Thoracic aorta (tissue), 2 donors: ENCODE data around the gene MALL. TPM values are rescaled to one million over a fixed set of nuclear protein-coding genes. Genes with fewer than 3 reads are reported as not detected.
A peak's percentile ranks its signal among the peaks of the same experiment; 100 is the strongest.
"Not testable (repeated sequence)": the region's sequence is repeated elsewhere in the genome, so short reads cannot be mapped to it uniquely, and the experiment has no call there.

ENCODE experiments used
- ATAC-seq: fragments of 150-250 bp; one replicate; pipeline ENCODE4 v1.8.0; 2017; ENCODE audit warnings: low read depth; ENCODE audit not compliant: insufficient number of reproducible peaks, low FRiP score
- DNase-seq: peaks from one replicate; pipeline ENCODE4 v3.0.0-alpha.2; 2020; ENCODE audit warnings: low spot score
- H3K27ac ChIP-seq, 2 donors: fragments of 200-600 bp; sonication (generic); 1 replicate in 1 of 2; 2 replicates in 1 of 2; pipeline ENCODE4 v1.5.1; 2016; ENCODE audit warnings: mild to moderate bottlenecking in 2 of 2, moderate library complexity in 2 of 2
- H3K27me3 ChIP-seq: fragments of 200-600 bp; sonication (generic); replicated peaks from 2 replicates; pipeline ENCODE4 v1.6.0; 2016; ENCODE audit warnings: mild to moderate bottlenecking; ENCODE audit not compliant: insufficient read depth
- H3K36me3 ChIP-seq: fragments of 200-600 bp; sonication (generic); one replicate; pipeline ENCODE4 v1.5.1; 2016
- H3K4me1 ChIP-seq, 2 donors: fragments of 200-600 bp; sonication (generic); 1 replicate in 1 of 2; 2 replicates in 1 of 2; pipeline versions ENCODE4 v1.5.1 to v1.6.0; 2016; ENCODE audit warnings: low read depth in 2 of 2, mild to moderate bottlenecking in 1 of 2; ENCODE audit not compliant: control insufficient read depth in 1 of 2
- H3K4me3 ChIP-seq: fragments of 200-600 bp; sonication (generic); 2 replicates; pipeline ENCODE4 v1.5.1; 2016; ENCODE audit warnings: mild to moderate bottlenecking
- H3K9me3 ChIP-seq: fragments of 200-600 bp; sonication (generic); 2 replicates; pipeline ENCODE4 v1.5.1; 2016
- total RNA-seq, 2 donors: library from RNA; depleted of rRNA; stranded (reverse); fragments of >200 nt; gene quantifications; one replicate each; pipeline versions ENCODE4 v1.1.0 to v1.2.3, GENCODE V29; 2016
- TF ChIP-seq, protein P1 (sequence below): fragments of 200-600 bp; sonication (generic); IDR thresholded peaks from one replicate; pipeline ENCODE4 v1.5.1; 2019; ENCODE audit warnings: antibody characterized with exemption

The MALL gene
- total RNA-seq, 2 donors from 2014 or later, result 25.3 to 27.6 TPM

DNA sequence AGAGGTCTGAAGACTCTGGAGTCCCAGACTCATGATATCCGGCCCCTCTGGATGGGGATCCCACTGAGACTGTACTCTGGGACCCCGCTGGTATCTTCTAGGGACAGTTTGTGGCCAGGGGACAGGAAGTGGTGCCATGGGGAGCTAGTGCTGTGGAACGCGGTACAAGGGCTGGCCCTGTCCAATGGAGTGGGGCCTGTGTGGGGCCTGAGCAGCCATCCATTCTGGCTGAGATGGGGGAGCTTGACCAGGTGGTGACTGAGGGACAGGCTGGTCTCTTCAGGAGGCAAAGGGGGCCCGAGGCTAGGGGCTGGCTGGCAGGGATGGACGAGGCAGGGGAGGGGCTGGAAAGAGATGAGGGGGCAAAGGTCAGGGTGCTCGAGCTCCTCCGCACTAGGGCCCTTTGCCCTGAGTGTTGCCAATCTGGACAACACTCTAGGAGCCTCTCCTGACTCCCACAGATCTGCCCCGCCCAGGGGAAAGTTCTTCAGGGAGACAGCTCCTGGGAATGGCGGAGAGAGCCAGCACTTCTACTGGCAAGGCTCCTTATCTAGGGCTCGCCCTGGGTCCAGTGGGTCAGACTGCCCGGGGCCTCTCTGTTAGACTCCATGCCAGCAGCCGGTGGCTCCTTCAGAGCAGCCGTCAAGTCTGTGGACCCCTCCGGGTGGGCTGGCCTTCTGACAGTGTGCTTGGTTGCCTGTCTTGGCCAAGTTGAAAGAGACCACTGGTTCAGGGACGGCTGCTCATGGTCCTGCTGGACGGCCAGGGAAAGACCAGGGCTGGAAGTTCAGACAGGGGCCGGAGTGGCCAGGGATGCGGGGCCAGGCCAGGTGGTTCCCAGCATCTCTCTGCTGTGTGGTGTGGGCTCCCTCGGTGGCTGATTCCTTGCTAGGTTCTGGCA, 12.3 kb downstream of the MALL start:
- Histone ChIP-seq H3K4me1 (peaks cover 34 to 69% of the 10 kb centered on the region in 2 donors), H3K9me3 (no peaks in the 10 kb centered on the region), H3K4me3 (no peak overlapping the region), H3K36me3 (no peaks in the 10 kb centered on the region), H3K27me3 (no peaks in the 10 kb centered on the region), H3K27ac (peak overlapping the region; percentile 90 to 97)
- TF ChIP-seq, protein P1, sequence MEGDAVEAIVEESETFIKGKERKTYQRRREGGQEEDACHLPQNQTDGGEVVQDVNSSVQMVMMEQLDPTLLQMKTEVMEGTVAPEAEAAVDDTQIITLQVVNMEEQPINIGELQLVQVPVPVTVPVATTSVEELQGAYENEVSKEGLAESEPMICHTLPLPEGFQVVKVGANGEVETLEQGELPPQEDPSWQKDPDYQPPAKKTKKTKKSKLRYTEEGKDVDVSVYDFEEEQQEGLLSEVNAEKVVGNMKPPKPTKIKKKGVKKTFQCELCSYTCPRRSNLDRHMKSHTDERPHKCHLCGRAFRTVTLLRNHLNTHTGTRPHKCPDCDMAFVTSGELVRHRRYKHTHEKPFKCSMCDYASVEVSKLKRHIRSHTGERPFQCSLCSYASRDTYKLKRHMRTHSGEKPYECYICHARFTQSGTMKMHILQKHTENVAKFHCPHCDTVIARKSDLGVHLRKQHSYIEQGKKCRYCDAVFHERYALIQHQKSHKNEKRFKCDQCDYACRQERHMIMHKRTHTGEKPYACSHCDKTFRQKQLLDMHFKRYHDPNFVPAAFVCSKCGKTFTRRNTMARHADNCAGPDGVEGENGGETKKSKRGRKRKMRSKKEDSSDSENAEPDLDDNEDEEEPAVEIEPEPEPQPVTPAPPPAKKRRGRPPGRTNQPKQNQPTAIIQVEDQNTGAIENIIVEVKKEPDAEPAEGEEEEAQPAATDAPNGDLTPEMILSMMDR, result no peak
- ATAC-seq (no peak), DNase-seq (no peak)

DNA sequence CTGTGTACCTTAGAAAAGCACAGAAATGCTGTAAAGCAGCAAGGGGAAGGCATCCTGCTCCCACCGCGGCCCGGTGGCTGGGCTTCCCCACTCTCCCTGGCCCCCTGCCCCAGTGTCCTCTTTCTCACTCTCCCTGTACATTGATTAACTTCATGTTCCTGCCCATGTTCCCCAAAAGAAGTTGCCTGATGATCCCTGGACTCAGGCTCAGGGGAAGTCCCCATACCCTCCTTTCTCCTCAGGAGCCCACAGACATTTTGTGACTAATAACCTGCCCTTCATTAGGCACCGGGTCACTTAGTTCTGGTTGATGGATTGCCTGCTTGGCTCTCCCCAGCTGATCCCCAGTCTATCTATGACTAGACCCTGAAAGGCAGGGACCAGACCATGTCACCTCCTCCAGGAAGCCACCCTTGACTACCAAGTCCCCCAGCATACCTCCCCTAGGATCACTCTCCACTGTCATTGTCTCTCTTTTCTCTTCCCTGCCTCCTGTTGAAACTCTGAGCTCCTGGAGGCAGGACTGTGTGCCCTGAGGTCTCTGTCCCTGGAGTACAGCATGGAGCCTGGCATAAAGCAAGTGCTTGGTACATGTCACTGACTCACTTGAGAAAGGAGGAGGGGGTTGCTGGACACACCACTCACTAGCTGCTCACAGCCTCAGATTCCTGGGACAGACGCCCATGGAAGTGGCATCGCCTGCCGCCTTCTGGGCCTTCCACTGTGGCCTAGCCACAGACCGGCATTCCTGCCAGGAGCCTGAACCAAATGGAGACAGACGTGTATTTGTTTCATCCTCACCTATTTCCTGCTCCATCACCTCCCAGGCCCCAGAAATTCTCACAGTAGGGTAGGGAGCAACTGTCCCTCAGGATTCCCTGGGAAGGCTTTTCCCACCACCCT, 13.5 kb downstream of the MALL start:
- peak overlapping the region; percentile 52 for H3K4me3 ChIP-seq
- peak overlapping the region; percentile 90 to 97 for H3K27ac ChIP-seq
- no peaks in the 10 kb centered on the region for H3K9me3 ChIP-seq
- peaks cover 31 to 67% of the 10 kb centered on the region in 2 donors for H3K4me1 ChIP-seq
- ATAC-seq (no peak), DNase-seq (no peak)
- no peaks in the 10 kb centered on the region for H3K36me3 ChIP-seq
- no peaks in the 10 kb centered on the region for H3K27me3 ChIP-seq
- TF ChIP-seq, protein P1, result no peak

DNA sequence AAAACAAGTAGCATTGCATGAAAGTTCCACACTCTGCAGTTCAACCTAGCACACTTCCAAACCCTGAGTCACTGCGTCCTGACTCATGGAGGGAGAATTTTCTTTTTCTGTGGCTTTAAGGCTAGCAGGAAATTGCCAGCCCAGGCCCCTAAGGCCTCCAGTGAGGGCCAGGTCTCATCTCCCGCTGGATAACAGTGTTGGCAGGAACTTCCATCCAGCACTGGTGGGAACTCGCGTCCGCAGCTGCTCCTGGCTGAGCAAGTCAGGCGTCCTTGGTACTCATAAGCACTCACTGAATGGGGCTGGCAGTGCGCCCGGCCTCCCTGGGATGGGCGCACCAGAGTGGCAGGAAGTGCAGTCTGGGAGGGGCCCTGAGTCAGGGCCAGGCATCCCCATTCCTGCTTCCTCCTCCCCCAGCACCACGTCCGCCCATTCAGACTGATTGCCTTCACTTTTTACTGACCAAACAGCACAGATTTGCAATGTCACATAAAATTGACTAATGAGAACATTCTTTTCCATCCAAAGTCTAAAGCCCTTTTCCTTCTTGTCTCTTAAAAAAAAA, 14.3 kb downstream of the MALL start:
- H3K4me1 ChIP-seq, result peaks cover 26 to 59% of the 10 kb centered on the region in 2 donors
- peak overlapping the region; percentile 52 for H3K4me3 ChIP-seq
- no peaks in the 10 kb centered on the region for H3K36me3 ChIP-seq
- peak; percentile 97 for DNase-seq
- TF ChIP-seq, protein P1, result no peak
- H3K27me3 ChIP-seq, result no peaks in the 10 kb centered on the region
- H3K9me3 ChIP-seq, result no peaks in the 10 kb centered on the region
- ATAC-seq, result peak; percentile 90
- peak overlapping the region; percentile 90 to 97 for H3K27ac ChIP-seq

DNA sequence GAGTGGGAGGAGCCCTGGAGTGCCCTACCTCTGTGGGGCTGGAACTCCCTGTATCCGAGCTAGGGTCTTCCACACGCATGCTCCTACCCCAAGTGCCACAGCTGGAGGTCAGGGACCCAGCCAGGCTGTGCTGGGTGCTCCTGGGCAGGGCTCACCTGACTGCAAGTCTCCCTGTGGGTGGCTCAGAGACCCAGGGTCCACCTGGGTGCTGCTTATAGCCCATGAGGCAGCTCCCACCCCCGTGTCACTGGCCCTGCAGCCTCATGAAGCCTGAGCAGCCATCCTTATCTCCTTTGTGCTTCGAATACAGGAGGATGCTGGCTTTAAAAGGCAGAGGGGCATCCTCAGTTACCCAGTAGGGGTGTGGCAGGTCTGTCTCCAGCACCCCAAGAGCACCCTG, 14.7 kb downstream of the MALL start:
- ATAC-seq, H3K4me3 ChIP-seq: not testable (repeated sequence)
- H3K4me1 ChIP-seq, result peaks cover 22 to 56% of the 10 kb centered on the region in 2 donors

DNA sequence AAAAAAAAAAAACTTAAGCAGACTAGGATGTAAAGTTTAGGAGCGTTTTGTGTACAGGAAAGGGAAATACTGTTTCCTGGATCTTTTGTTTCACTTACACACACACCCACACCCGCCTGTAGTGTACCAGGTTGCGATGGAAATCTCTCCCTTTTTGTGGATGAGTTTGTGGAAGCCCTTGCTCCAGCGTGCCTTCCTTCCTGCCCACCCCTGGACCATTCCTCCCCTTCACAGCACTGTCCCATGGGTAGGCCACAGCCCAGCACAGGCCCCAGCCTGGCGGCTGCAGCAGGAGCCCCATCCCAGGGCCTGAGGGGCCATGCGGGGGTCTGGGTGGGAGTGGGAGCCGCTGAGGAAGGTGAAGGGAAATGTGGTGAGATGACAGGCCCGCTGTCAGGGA, 15.1 kb downstream of the MALL start:
- H3K9me3 ChIP-seq, result no peaks in the 10 kb centered on the region
- TF ChIP-seq, protein P1, result no peak
- DNase-seq (no peak), ATAC-seq (no peak)
- H3K4me3 ChIP-seq, result no peak overlapping the region
- H3K36me3 ChIP-seq, result no peaks in the 10 kb centered on the region
- peaks cover 21 to 56% of the 10 kb centered on the region in 2 donors for H3K4me1 ChIP-seq
- H3K27me3 ChIP-seq, result no peaks in the 10 kb centered on the region
- peak overlapping the region; percentile 90 to 97 for H3K27ac ChIP-seq

More for the DNA sequence above, 14.7 kb downstream of the MALL start:
- not testable (repeated sequence) for H3K9me3 ChIP-seq, H3K27me3 ChIP-seq, DNase-seq, H3K36me3 ChIP-seq
- peak overlapping the region; percentile 90 to 97 for H3K27ac ChIP-seq
